HepG2 (cell line): Measurements from ENCODE around the gene EIF4A3. TPM values are rescaled to one million over a fixed set of nuclear protein-coding genes. Genes with fewer than 3 reads are reported as not detected.

Source experiments
- AFF4 ChIP-seq: sonication (generic); formaldehyde crosslinking; IDR thresholded peaks from 2 replicates; pipeline ENCODE4 v1.4.0; 2020; ENCODE audit warnings: missing genetic modification reagents
- HOMEZ ChIP-seq: IDR thresholded peaks from 2 replicates; pipeline ENCODE4 v1.6.1; 2016; ENCODE audit warnings: low read depth
- PHF8 ChIP-seq: sonication (generic); formaldehyde crosslinking; IDR thresholded peaks from 2 replicates; pipeline ENCODE4 v1.5.0; 2020; ENCODE audit warnings: missing genetic modification reagents
- RARA ChIP-seq: IDR thresholded peaks from 2 replicates; pipeline ENCODE4 v1.6.1; 2016; ENCODE audit warnings: missing genetic modification reagents, missing compliant biosample characterization
- ZBTB38 ChIP-seq: sonication (generic); formaldehyde crosslinking; IDR thresholded peaks from 2 replicates; pipeline ENCODE4 v1.5.1; 2020; ENCODE audit warnings: mild to moderate bottlenecking, missing genetic modification reagents
- ZNF17 ChIP-seq: sonication (generic); formaldehyde crosslinking; IDR thresholded peaks from 2 replicates; pipeline ENCODE4 v1.5.0; 2020; ENCODE audit warnings: mild to moderate bottlenecking, missing genetic modification reagents
- ZNF263 ChIP-seq: sonication (generic); formaldehyde crosslinking; IDR thresholded peaks from 2 replicates; pipeline ENCODE4 v1.4.0; 2020; ENCODE audit warnings: missing genetic modification reagents
- ZNF335 ChIP-seq: sonication (generic); formaldehyde crosslinking; IDR thresholded peaks from 2 replicates; pipeline ENCODE4 v1.4.0; 2020; ENCODE audit warnings: missing genetic modification reagents
- ZNF407 ChIP-seq: sonication (generic); formaldehyde crosslinking; IDR thresholded peaks from one replicate; pipeline ENCODE4 v1.5.1; 2020; ENCODE audit warnings: mild to moderate bottlenecking, missing genetic modification reagents; ENCODE audit errors: not compliant biosample characterization
- polyA plus RNA-seq, 8 experiments: library from polyadenylated mRNA; depleted of rRNA in 3 of 8; stranded (reverse) in 7 of 8; unstranded in 1 of 8; fragments of >200 nt; fragmentation: Illumina TruSeq in 4 of 8; extraction: Trizol in 4 of 8; gene quantifications; 2 replicates each; pipeline versions ENCODE4 v1.2.1 to v1.2.3, GENCODE V29; 2011 to 2016; ENCODE audit warnings: low read depth in 4 of 8, missing spikeins in 1 of 8, mixed read lengths in 1 of 8; ENCODE audit not compliant: insufficient read depth in 1 of 8
- total RNA-seq, 5 experiments: library from RNA; depleted of rRNA; stranded (reverse); fragments of >200 nt; fragmentation: Illumina TruSeq; extraction: Trizol; gene quantifications; 2 replicates each; pipeline ENCODE4 v1.2.3, GENCODE V29; 2016; ENCODE audit warnings: low read depth in 1 of 5
- TF ChIP-seq, protein P1 (sequence below): sonication (generic); formaldehyde crosslinking; IDR thresholded peaks from 2 replicates; pipeline ENCODE4 v1.4.0; 2020; ENCODE audit warnings: missing genetic modification reagents

Gene EIF4A3
- total and polyA plus RNA-seq, 2 of the 13 experiments (the other 11 are each of a cell fraction or from before 2014, with no cell fraction given) = 145 to 187 TPM

GRCh38 chr17:80101946-80102663 lies 44.8 kb downstream of the EIF4A3 start (continued):
- TF ChIP-seq RARA (CRISPR knock-in tag) (no peak), ZNF407 (CRISPR knock-in tag) (peak; percentile 31), ZNF17 (CRISPR knock-in tag) (no peak), HOMEZ (CRISPR knock-in tag) (no peak), ZBTB38 (CRISPR knock-in tag) (peak; percentile 37), AFF4 (no peak), ZNF335 (CRISPR knock-in tag) (no peak; the same call in 1 of the 2 replicates), PHF8 (0 out of 2 replicates have a peak, but pooled peaks have one; percentile 23), ZNF263 (CRISPR knock-in tag) (peak; percentile 71)
- TF ChIP-seq, protein P1, sequence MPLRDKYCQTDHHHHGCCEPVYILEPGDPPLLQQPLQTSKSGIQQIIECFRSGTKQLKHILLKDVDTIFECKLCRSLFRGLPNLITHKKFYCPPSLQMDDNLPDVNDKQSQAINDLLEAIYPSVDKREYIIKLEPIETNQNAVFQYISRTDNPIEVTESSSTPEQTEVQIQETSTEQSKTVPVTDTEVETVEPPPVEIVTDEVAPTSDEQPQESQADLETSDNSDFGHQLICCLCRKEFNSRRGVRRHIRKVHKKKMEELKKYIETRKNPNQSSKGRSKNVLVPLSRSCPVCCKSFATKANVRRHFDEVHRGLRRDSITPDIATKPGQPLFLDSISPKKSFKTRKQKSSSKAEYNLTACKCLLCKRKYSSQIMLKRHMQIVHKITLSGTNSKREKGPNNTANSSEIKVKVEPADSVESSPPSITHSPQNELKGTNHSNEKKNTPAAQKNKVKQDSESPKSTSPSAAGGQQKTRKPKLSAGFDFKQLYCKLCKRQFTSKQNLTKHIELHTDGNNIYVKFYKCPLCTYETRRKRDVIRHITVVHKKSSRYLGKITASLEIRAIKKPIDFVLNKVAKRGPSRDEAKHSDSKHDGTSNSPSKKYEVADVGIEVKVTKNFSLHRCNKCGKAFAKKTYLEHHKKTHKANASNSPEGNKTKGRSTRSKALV (CRISPR knock-in tag) = 0 out of 2 replicates have a peak, but pooled peaks have one; percentile 51
